AG20443 (cell line): ENCODE measurements around the gene LRBA.
"Not testable (repeated sequence)": the region's sequence is repeated elsewhere in the genome, so short reads cannot be mapped to it uniquely, and the experiment has no call there.

Experiments used
- DNase-seq: peaks from one replicate; pipeline ENCODE4 v3.0.0; 2012; ENCODE audit warnings: low spot score, mixed read lengths

Gene LRBA

GRCh38 chr4:150943126-150943525, 72.0 kb downstream of the LRBA start:
- DNase-seq = no peak

- DNase-seq = no peak
Observed at GRCh38 chr4:150942539-150942938, 72.5 kb downstream of the LRBA start.

GRCh38 chr4:150940123-150940522, 75.0 kb downstream of the LRBA start:
- no peak for DNase-seq

- DNase-seq = no peak
Observed at GRCh38 chr4:150939530-150939929, 75.6 kb downstream of the LRBA start.

GRCh38 chr4:150938873-150939499, 76.1 kb downstream of the LRBA start:
- no peak for DNase-seq

GRCh38 chr4:150938417-150938816, 76.7 kb downstream of the LRBA start:
- DNase-seq = no peak

GRCh38 chr4:150934022-150934421, 81.1 kb downstream of the LRBA start:
- no peak for DNase-seq

GRCh38 chr4:150931796-150932195, 83.3 kb downstream of the LRBA start:
- no peak for DNase-seq

- no peak for DNase-seq
Observed at GRCh38 chr4:150931005-150931404, 84.1 kb downstream of the LRBA start.

GRCh38 chr4:150923945-150924344, 91.1 kb downstream of the LRBA start:
- no peak for DNase-seq

GRCh38 chr4:150921486-150921885, 93.6 kb downstream of the LRBA start:
- DNase-seq = not testable (repeated sequence)

GRCh38 chr4:150918562-150918961, 96.5 kb downstream of the LRBA start:
- not testable (repeated sequence) for DNase-seq

GRCh38 chr4:150911326-150911725, 103.8 kb downstream of the LRBA start:
- DNase-seq = no peak

GRCh38 chr4:150909116-150909515, 106.0 kb downstream of the LRBA start:
- DNase-seq = no peak

GRCh38 chr4:150906987-150907633, 108.0 kb downstream of the LRBA start:
- no peak for DNase-seq

GRCh38 chr4:150904671-150905070, 110.4 kb downstream of the LRBA start:
- no peak for DNase-seq

- no peak for DNase-seq
Observed at GRCh38 chr4:150903603-150904002, 111.5 kb downstream of the LRBA start.

- no peak for DNase-seq
Observed at GRCh38 chr4:150896497-150896896, 118.6 kb downstream of the LRBA start.

- DNase-seq = no peak
Observed at GRCh38 chr4:150890246-150890645, 124.8 kb downstream of the LRBA start.

GRCh38 chr4:150889306-150889705, 125.8 kb downstream of the LRBA start:
- no peak for DNase-seq

GRCh38 chr4:150888625-150889024, 126.5 kb downstream of the LRBA start:
- DNase-seq = no peak

GRCh38 chr4:150888217-150888616, 126.9 kb downstream of the LRBA start:
- DNase-seq = no peak

GRCh38 chr4:150886597-150886996, 128.5 kb downstream of the LRBA start:
- DNase-seq = peak; percentile 17

GRCh38 chr4:150884625-150885024, 130.5 kb downstream of the LRBA start:
- no peak for DNase-seq
